NCI-H526 (cell line): ENCODE results near the gene RAET1L.
"Not testable (repeated sequence)": the region's sequence is repeated elsewhere in the genome, so short reads cannot be mapped to it uniquely, and the experiment has no call there.

Source experiments
- DNase-seq, 2 experiments: peaks; one replicate each; lab custom pipeline; 2025; lab: John Stamatoyannopoulos, UW

The RAET1L gene

DNA sequence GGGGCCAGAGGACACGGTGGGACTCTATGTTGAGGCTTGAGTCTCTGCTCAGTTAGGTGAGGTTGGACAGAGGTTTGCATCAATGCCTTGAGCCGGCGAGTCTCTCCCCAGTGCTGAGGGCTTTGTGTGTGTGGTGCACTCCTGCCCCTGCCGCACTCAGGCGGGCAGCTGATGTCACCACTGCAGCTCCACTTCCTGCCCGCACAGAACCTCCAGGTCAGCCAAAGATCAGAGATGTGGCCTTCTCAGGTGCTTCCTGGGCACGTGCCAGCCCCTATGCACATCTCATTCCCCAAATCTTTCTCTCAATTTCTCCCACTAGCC lies 33.9 kb downstream of the RAET1L start:
- DNase-seq: not testable (repeated sequence)

DNA sequence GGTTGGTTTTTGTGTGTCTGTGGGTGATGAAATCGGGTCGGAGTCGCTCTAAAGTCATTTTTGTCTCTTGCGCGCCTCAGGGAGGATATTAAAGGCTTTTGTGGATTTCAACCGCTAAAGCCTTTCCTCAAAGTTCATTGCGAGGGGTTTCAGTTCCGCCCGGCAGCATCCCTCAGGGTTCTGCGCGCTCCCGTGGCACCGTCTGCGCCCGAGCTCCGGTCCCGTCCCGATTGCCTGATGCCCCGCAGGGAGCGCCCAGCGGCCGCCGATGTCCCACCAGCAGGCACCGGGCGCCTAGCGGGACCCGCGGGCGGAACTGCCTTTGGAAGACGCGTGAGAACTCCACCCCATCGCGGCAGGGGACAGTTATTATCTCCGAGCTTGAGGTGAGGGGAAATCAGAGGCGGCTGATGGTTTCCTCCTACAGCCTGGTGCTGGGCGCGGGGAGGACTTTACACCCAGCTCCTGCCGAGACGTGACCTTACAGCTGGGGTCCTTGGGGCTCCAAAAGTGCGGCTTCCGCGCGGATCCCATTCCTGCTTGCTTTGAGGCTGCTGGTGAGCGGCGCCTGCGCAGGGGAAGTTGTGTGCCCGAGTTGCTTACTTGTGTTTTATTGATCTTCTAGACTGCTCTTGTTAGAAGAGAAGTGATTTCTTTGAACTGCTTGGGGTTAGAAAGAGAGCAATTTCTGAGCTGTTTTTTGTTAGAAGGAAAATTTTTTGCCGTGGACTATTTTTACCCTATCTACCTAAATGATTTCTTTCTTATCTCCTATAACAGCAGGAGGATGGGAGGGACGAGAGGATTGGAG lies 34.5 kb downstream of the RAET1L start:
- DNase-seq: peak in 1 of 2 experiments; percentile 37

- no peak for DNase-seq
Measured at GRCh38 chr6:149990212-149990660, 35.1 kb downstream of the RAET1L start.

- DNase-seq: no peak
Measured at GRCh38 chr6:149988550-149989346, 36.6 kb downstream of the RAET1L start.

- no peak for DNase-seq
Measured at GRCh38 chr6:149987602-149988107, 37.7 kb downstream of the RAET1L start.

- no peak for DNase-seq
Measured at GRCh38 chr6:149985481-149985937, 39.8 kb downstream of the RAET1L start.

GRCh38 chr6:149984773-149985172 lies 40.6 kb downstream of the RAET1L start:
- no peak for DNase-seq

GRCh38 chr6:149983145-149983544 lies 42.2 kb downstream of the RAET1L start:
- DNase-seq: no peak

DNA sequence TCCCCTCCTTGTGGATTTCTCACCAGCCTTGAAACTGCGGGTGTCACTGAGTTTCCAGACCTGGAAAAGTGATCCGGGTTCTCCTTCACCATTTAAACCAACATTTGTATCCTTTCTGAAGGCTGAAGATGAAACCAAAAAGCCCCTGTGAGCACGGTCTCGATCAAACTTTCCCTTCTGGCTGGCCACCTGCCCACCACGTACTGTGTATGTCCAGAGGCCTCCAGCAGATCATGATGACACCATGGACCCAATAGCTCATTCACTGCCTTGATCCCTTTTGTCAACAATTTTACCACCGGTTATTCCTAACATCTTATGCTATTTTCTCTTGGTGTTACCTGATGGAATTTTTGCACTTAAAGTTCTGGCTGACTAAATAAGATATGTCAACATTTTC lies 46.0 kb downstream of the RAET1L start:
- no peak for DNase-seq

DNA sequence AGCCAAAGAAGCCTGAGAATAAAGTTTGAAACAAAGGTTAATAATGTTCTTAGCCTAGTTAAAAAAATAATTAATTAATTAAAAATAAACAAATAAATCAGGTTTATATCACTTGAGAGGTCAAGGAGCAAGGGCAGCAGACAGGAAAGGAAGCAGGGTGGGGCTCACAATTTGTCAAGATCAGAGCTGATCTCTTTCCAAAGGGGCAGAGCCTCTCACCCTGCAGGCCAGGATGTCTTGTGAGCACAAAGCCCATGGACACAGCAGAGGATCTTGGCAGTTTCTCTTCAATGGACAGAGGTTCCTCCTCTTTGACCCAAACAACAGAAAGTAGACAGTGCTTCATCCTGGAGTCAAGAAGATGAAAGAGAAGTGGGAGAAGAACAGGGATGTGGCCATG lies 46.7 kb downstream of the RAET1L start:
- DNase-seq: no peak

DNA sequence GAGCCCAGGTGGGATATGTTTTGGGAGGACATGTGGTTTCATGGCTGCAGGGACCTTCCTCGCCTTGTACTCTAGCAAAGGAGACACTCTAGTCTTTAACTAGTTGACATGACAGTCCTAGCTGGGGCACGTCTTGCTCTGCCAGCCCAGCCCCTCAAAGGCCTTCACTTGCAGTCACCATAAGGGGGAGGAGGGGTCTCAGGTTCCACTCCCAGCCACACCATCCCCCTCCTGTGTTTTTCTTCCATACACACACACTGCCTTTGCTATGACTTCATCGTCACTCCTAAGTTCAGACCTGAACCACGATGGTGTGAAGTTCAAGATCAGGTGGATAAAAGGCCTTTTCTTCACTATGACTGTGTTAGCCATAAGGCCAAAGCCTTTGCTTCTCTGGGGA lies 48.1 kb downstream of the RAET1L start:
- no peak for DNase-seq

- no peak for DNase-seq
Measured at GRCh38 chr6:149975400-149975799, 49.9 kb downstream of the RAET1L start.

DNA sequence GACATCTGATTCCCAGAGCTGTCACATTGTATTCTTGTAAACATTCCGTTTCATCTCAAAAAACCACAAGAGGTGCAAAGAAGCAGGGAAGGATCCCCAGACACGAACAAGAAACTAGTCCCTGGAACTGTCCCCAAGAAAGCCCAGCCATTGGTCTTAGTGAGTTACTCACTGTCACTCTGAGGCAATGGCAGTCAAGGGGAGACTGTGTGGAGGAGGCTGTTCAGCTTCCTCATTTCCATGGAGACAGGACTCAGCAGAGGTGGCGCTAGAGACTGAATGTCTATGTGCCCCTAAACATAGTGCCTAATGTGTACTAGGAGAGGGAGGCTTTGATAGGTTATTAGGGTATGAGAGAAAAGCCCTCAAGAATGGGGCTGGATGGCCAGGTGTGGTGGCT lies 50.5 kb downstream of the RAET1L start:
- DNase-seq: no peak

- not testable (repeated sequence) for DNase-seq
Measured at GRCh38 chr6:149974394-149974793, 50.9 kb downstream of the RAET1L start.

DNA sequence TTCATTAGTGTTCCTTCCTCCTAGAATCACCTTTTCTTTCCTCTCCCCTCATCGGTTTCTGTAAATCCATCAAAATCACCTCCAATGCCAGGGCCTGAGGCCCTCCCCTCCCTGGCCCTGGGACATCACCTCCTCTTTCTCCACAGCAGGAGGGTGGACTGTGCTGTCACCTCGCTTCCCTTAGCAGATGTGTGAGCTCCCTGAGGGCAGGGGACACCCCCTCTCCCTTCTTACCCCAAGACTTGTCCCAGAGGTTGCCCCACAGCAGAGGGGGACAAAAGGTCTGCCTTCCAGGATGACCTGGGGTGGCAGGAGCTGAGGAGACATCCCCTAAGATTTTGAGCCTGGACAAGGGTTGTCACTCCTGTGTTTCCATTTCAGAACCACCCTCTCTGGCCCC lies 55.7 kb downstream of the RAET1L start:
- DNase-seq: no peak

DNA sequence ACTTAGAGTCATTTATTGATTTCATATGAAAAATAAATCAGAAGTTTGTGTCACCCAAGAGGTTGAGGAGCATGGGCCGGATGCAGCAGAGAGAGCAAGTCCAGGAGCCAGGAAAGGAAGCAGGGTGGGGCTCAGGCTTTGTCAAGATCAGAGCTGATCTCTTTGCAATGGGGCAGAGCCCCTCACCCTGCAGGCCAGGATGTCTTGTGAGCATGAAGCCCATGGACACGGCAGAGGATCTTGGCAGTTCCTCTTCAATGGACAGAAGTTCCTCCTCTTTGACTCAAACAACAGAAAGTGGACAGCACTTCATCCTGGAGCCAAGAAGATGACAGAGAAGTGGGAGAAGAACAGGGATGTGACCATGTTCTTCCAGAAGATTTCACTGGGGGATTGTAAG lies 56.4 kb downstream of the RAET1L start:
- DNase-seq: not testable (repeated sequence)
